Liver (tissue), 9 donors: ENCODE data around the gene CENPX. TPM values are rescaled to one million over a fixed set of nuclear protein-coding genes. Genes with fewer than 3 reads are reported as not detected.

Experiments used
- DNase-seq: peaks from one replicate; pipeline ENCODE4 v3.0.0-alpha.2; 2017; ENCODE audit warnings: low spot score
- H3K27ac ChIP-seq, 2 donors: one replicate each; pipeline ENCODE4 v1.7.0; 2013; ENCODE audit warnings: inconsistent platforms in 2 of 2, low read length in 2 of 2, control low read depth in 1 of 2, low read depth in 1 of 2, mild to moderate bottlenecking in 1 of 2
- H3K27me3 ChIP-seq, 4 donors: one replicate each; pipeline versions ENCODE4 v1.6.1 to v1.7.0; 2013; ENCODE audit warnings: low read length in 3 of 4, inconsistent platforms in 1 of 4, mild to moderate bottlenecking in 1 of 4, moderate library complexity in 1 of 4; ENCODE audit not compliant: control insufficient read depth in 4 of 4, insufficient read depth in 4 of 4
- H3K36me3 ChIP-seq, 4 donors: one replicate each; pipeline versions ENCODE4 v1.6.1 to v1.7.0; 2013; ENCODE audit warnings: low read length in 3 of 4, mild to moderate bottlenecking in 3 of 4, low read depth in 1 of 4, moderate library complexity in 1 of 4; ENCODE audit not compliant: control insufficient read depth in 4 of 4, insufficient read depth in 3 of 4
- H3K4me1 ChIP-seq, 4 donors: one replicate each; pipeline versions ENCODE4 v1.6.1 to v1.7.0; 2013; ENCODE audit warnings: low read length in 3 of 4, mild to moderate bottlenecking in 3 of 4, moderate library complexity in 1 of 4; ENCODE audit not compliant: control insufficient read depth in 4 of 4, insufficient read depth in 4 of 4
- H3K4me3 ChIP-seq, 3 donors: one replicate each; pipeline versions ENCODE4 v1.6.1 to v1.7.0; 2013; ENCODE audit warnings: low read length in 3 of 3, control low read depth in 1 of 3, low read depth in 1 of 3, mild to moderate bottlenecking in 1 of 3
- H3K9ac ChIP-seq, 2 donors: one replicate each; pipeline ENCODE4 v1.7.0; 2013; ENCODE audit warnings: low read length in 2 of 2, mild to moderate bottlenecking in 2 of 2, moderate library complexity in 2 of 2, control low read depth in 1 of 2, low read depth in 1 of 2
- H3K9me3 ChIP-seq, 4 donors: one replicate each; pipeline versions ENCODE4 v1.6.1 to v1.7.0; 2013; ENCODE audit warnings: low read length in 3 of 4; ENCODE audit not compliant: control insufficient read depth in 4 of 4
- EGR1 ChIP-seq, 2 donors: IDR thresholded peaks; 2 replicates each; pipeline ENCODE4 v1.6.1; 2016 to 2018; ENCODE audit warnings: antibody characterized with exemption in 2 of 2, low read depth in 2 of 2
- FOXA1 ChIP-seq: IDR thresholded peaks from 2 replicates; pipeline ENCODE4 v1.6.1; 2016; ENCODE audit warnings: antibody characterized with exemption
- FOXA2 ChIP-seq: IDR thresholded peaks from 2 replicates; pipeline ENCODE4 v1.6.1; 2016; ENCODE audit warnings: antibody characterized with exemption
- GABPA ChIP-seq, 2 donors: IDR thresholded peaks in 1 of 2; conservative IDR thresholded peaks in 1 of 2; 2 replicates each; pipeline ENCODE4 v1.6.1; 2016; ENCODE audit warnings: antibody characterized with exemption in 2 of 2, mild to moderate bottlenecking in 1 of 2, moderate library complexity in 1 of 2
- HNF4A ChIP-seq, 2 donors: conservative IDR thresholded peaks; 2 replicates each; pipeline ENCODE4 v1.6.1; 2016; ENCODE audit warnings: antibody characterized with exemption in 2 of 2, mild to moderate bottlenecking in 2 of 2
- HNF4G ChIP-seq: IDR thresholded peaks from 2 replicates; pipeline ENCODE4 v1.6.1; 2016; ENCODE audit warnings: antibody characterized with exemption
- JUND ChIP-seq, 2 donors: IDR thresholded peaks; 2 replicates each; pipeline ENCODE4 v1.6.1; 2016; ENCODE audit warnings: antibody characterized with exemption in 2 of 2
- MAX ChIP-seq: IDR thresholded peaks from 2 replicates; pipeline ENCODE4 v1.6.1; 2016; ENCODE audit warnings: antibody characterized with exemption
- NR2F2 ChIP-seq: IDR thresholded peaks from 2 replicates; pipeline ENCODE4 v1.6.1; 2016; ENCODE audit warnings: antibody characterized with exemption
- RAD21 ChIP-seq, 2 donors: IDR thresholded peaks; 2 replicates each; pipeline ENCODE4 v1.6.1; 2016; ENCODE audit warnings: antibody characterized with exemption in 2 of 2, mild to moderate bottlenecking in 2 of 2
- RXRA ChIP-seq, 2 donors: IDR thresholded peaks; 2 replicates each; pipeline ENCODE4 v1.6.1; 2017 to 2018; ENCODE audit warnings: antibody characterized with exemption in 2 of 2, mild to moderate bottlenecking in 1 of 2
- SP1 ChIP-seq: IDR thresholded peaks from 2 replicates; pipeline ENCODE4 v1.6.1; 2018; ENCODE audit warnings: antibody characterized with exemption, mild to moderate bottlenecking
- TAF1 ChIP-seq: conservative IDR thresholded peaks from 2 replicates; pipeline ENCODE4 v1.6.1; 2016; ENCODE audit warnings: antibody characterized with exemption, mild to moderate bottlenecking
- YY1 ChIP-seq: IDR thresholded peaks from 2 replicates; pipeline ENCODE4 v1.6.1; 2016; ENCODE audit warnings: antibody characterized with exemption, mild to moderate bottlenecking
- WGBS: extraction: QIAGEN DNeasy Blood & Tissue Kit; methylation state at CpG from one replicate; pipeline ENCODE4 v1.1.7; 2013; 5-methylcytosine and 5-hydroxymethylcytosine counted together
- polyA plus RNA-seq, 2 donors: library from polyadenylated mRNA; stranded (reverse) in 1 of 2; unstranded in 1 of 2; fragments of 200-250 nt in 1 of 2; fragments of >200 nt in 1 of 2; fragmentation: Nextera tagmentation in 1 of 2; extraction: Ambion mirVana in 1 of 2; gene quantifications; one replicate each; pipeline versions ENCODE4 v1.2.1 to v1.2.3, GENCODE V29; 2013 to 2015
- total RNA-seq, 2 donors: library from RNA; depleted of rRNA; stranded (reverse); fragments of >200 nt; gene quantifications; one replicate each; pipeline ENCODE4 v1.2.3, GENCODE V29; 2014
- TF ChIP-seq, protein P1 (sequence below): IDR thresholded peaks from 2 replicates; pipeline ENCODE4 v1.6.1; 2016; ENCODE audit warnings: antibody characterized with exemption
- TF ChIP-seq, protein P2 (sequence below): IDR thresholded peaks from 2 replicates; pipeline ENCODE4 v1.6.1; 2016; ENCODE audit warnings: antibody characterized with exemption
- TF ChIP-seq, protein P3 (sequence below): IDR thresholded peaks from 2 replicates; pipeline ENCODE4 v1.6.1; 2016; ENCODE audit warnings: antibody characterized with exemption, mild to moderate bottlenecking
- TF ChIP-seq, protein P4 (sequence below): fragments of 150-350 bp; IDR thresholded peaks from 2 replicates; pipeline ENCODE4 v1.5.1; 2017; ENCODE audit warnings: improper control_type of control experiment, low read depth, low read length; ENCODE audit not compliant: missing input control
- donor health status: healthy.
- donor health status: healthy.
- donor health status: healthy.
- donor health status: healthy.
- donor health status: healthy.

Gene CENPX
- total and polyA plus RNA-seq, 4 donors, result 22.5 to 83.9 (median 44.9) TPM

GRCh38 chr17:82049106-82049505 lies 26.4 kb upstream of the CENPX start:
- H3K9ac ChIP-seq, result no peak overlapping the region
- TF ChIP-seq MAX (no peak), JUND (IDR thresholded peaks at IDR 0.05) (no peak), GABPA (IDR thresholded peaks at IDR 0.05 in 1 of 2, conservative IDR thresholded peaks at IDR 0.05 in 1 of 2) (no peak), HNF4A (conservative IDR thresholded peaks at IDR 0.05) (no peak), RXRA (IDR thresholded peaks at IDR 0.05) (no peak), SP1 (no peak), TAF1 (no peak), YY1 (no peak), FOXA2 (no peak), EGR1 (IDR thresholded peaks at IDR 0.05; ENCODE audit: low read depth in 2 of 2) (no peak), HNF4G (no peak), FOXA1 (no peak), NR2F2 (no peak), RAD21 (IDR thresholded peaks at IDR 0.05) (no peak)
- TF ChIP-seq, protein P1, sequence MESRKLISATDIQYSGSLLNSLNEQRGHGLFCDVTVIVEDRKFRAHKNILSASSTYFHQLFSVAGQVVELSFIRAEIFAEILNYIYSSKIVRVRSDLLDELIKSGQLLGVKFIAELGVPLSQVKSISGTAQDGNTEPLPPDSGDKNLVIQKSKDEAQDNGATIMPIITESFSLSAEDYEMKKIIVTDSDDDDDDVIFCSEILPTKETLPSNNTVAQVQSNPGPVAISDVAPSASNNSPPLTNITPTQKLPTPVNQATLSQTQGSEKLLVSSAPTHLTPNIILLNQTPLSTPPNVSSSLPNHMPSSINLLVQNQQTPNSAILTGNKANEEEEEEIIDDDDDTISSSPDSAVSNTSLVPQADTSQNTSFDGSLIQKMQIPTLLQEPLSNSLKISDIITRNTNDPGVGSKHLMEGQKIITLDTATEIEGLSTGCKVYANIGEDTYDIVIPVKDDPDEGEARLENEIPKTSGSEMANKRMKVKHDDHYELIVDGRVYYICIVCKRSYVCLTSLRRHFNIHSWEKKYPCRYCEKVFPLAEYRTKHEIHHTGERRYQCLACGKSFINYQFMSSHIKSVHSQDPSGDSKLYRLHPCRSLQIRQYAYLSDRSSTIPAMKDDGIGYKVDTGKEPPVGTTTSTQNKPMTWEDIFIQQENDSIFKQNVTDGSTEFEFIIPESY, result no peak
- TF ChIP-seq, protein P2, sequence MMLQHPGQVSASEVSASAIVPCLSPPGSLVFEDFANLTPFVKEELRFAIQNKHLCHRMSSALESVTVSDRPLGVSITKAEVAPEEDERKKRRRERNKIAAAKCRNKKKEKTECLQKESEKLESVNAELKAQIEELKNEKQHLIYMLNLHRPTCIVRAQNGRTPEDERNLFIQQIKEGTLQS, result no peak
- TF ChIP-seq, protein P3, sequence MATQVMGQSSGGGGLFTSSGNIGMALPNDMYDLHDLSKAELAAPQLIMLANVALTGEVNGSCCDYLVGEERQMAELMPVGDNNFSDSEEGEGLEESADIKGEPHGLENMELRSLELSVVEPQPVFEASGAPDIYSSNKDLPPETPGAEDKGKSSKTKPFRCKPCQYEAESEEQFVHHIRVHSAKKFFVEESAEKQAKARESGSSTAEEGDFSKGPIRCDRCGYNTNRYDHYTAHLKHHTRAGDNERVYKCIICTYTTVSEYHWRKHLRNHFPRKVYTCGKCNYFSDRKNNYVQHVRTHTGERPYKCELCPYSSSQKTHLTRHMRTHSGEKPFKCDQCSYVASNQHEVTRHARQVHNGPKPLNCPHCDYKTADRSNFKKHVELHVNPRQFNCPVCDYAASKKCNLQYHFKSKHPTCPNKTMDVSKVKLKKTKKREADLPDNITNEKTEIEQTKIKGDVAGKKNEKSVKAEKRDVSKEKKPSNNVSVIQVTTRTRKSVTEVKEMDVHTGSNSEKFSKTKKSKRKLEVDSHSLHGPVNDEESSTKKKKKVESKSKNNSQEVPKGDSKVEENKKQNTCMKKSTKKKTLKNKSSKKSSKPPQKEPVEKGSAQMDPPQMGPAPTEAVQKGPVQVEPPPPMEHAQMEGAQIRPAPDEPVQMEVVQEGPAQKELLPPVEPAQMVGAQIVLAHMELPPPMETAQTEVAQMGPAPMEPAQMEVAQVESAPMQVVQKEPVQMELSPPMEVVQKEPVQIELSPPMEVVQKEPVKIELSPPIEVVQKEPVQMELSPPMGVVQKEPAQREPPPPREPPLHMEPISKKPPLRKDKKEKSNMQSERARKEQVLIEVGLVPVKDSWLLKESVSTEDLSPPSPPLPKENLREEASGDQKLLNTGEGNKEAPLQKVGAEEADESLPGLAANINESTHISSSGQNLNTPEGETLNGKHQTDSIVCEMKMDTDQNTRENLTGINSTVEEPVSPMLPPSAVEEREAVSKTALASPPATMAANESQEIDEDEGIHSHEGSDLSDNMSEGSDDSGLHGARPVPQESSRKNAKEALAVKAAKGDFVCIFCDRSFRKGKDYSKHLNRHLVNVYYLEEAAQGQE, result no peak
- TF ChIP-seq, protein P4, sequence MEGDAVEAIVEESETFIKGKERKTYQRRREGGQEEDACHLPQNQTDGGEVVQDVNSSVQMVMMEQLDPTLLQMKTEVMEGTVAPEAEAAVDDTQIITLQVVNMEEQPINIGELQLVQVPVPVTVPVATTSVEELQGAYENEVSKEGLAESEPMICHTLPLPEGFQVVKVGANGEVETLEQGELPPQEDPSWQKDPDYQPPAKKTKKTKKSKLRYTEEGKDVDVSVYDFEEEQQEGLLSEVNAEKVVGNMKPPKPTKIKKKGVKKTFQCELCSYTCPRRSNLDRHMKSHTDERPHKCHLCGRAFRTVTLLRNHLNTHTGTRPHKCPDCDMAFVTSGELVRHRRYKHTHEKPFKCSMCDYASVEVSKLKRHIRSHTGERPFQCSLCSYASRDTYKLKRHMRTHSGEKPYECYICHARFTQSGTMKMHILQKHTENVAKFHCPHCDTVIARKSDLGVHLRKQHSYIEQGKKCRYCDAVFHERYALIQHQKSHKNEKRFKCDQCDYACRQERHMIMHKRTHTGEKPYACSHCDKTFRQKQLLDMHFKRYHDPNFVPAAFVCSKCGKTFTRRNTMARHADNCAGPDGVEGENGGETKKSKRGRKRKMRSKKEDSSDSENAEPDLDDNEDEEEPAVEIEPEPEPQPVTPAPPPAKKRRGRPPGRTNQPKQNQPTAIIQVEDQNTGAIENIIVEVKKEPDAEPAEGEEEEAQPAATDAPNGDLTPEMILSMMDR, result no peak
- no peaks in the 10 kb centered on the region for H3K9me3 ChIP-seq
- DNase-seq, result no peak
- H3K4me1 ChIP-seq, result peaks cover 23 to 72% (median 59%) of the 10 kb centered on the region in 4 donors
- peak overlapping the region; percentile 12 for H3K27ac ChIP-seq
- no peak overlapping the region for H3K4me3 ChIP-seq
- no peaks in the 10 kb centered on the region for H3K27me3 ChIP-seq
- 87% methylated on average over 8 of the region's 8 CpGs for WGBS
- peaks cover 0 to 8% (median 2%) of the 10 kb centered on the region in 4 donors for H3K36me3 ChIP-seq
